Subcutaneous abdominal adipose tissue (tissue), 5 donors: ENCODE results near the gene SNCAIP.
A peak's percentile ranks its signal among the peaks of the same experiment; 100 is the strongest.

Source experiments
- H3K27ac ChIP-seq: one replicate; pipeline ENCODE4 v1.7.0; 2013; ENCODE audit warnings: low read depth, mild to moderate bottlenecking, inconsistent platforms, low read length, moderate library complexity
- H3K27me3 ChIP-seq, 5 donors: one replicate each; pipeline ENCODE4 v1.7.0; 2013; ENCODE audit warnings: low read length in 5 of 5, inconsistent platforms in 1 of 5; ENCODE audit not compliant: control insufficient read depth in 5 of 5, insufficient read depth in 4 of 5
- H3K36me3 ChIP-seq, 5 donors: one replicate each; pipeline ENCODE4 v1.7.0; 2013; ENCODE audit warnings: low read length in 5 of 5; ENCODE audit not compliant: control insufficient read depth in 5 of 5, insufficient read depth in 5 of 5
- H3K4me1 ChIP-seq, 5 donors: one replicate each; pipeline ENCODE4 v1.7.0; 2013; ENCODE audit warnings: low read length in 5 of 5, mild to moderate bottlenecking in 3 of 5, moderate library complexity in 1 of 5; ENCODE audit not compliant: control insufficient read depth in 5 of 5, insufficient read depth in 5 of 5
- H3K4me3 ChIP-seq, 5 donors: one replicate each; pipeline ENCODE4 v1.7.0; 2013; ENCODE audit warnings: low read length in 5 of 5, low read depth in 1 of 5
- H3K9ac ChIP-seq, 5 donors: one replicate each; pipeline ENCODE4 v1.7.0; 2013; ENCODE audit warnings: low read length in 5 of 5, mild to moderate bottlenecking in 4 of 5, moderate library complexity in 3 of 5
- H3K9me3 ChIP-seq, 5 donors: one replicate each; pipeline ENCODE4 v1.7.0; 2013; ENCODE audit warnings: low read length in 5 of 5; ENCODE audit not compliant: control insufficient read depth in 5 of 5
- donor health status: healthy.
- donor health status: healthy.
- donor health status: healthy.
- donor health status: healthy.
- donor health status: healthy.

Gene SNCAIP

GRCh38 chr5:122311961-122312590 is at the start of gene SNCAIP:
Gene SNCAIP (plus strand): TSS chr5:122312237. CDS start chr5:122391135, 78,898 bp downstream.
- H3K27me3 ChIP-seq = peaks cover 0 to 22% (median 13%) of the 10 kb centered on the region in 5 donors

GRCh38 chr5:122263352-122264030 is 48.5 kb upstream of the SNCAIP start:
- Histone ChIP-seq H3K9me3 (peaks cover 0 to under 1% (median 0%) of the 10 kb centered on the region in 5 donors), H3K4me3 (no peak overlapping the region), H3K36me3 (no peaks in the 10 kb centered on the region), H3K27ac (no peak overlapping the region), H3K4me1 (no peaks in the 10 kb centered on the region), H3K9ac (no peak overlapping the region), H3K27me3 (no peaks in the 10 kb centered on the region)

More at GRCh38 chr5:122311961-122312590, at the start of gene SNCAIP:
- Histone ChIP-seq H3K9me3 (no peaks in the 10 kb centered on the region), H3K36me3 (no peaks in the 10 kb centered on the region), H3K4me3 (peak within 1 kb of the TSS; percentile 65 to 78 (median 71)), H3K27ac (peak within 1 kb of the TSS; percentile 12), H3K9ac (peak within 1 kb of the TSS in 4 of 5 donors; percentile 55 to 63 (median 59)), H3K4me1 (peaks cover 0 to 29% (median 28%) of the 10 kb centered on the region in 5 donors)

- no peak overlapping the region for H3K4me3 ChIP-seq
- H3K4me1 ChIP-seq = no peaks in the 10 kb centered on the region
- H3K27me3 ChIP-seq = no peaks in the 10 kb centered on the region
- H3K9ac ChIP-seq = no peak overlapping the region
- no peaks in the 10 kb centered on the region for H3K9me3 ChIP-seq
- H3K27ac ChIP-seq = no peak overlapping the region
- no peaks in the 10 kb centered on the region for H3K36me3 ChIP-seq
Observed at GRCh38 chr5:122264610-122265009, 47.4 kb upstream of the SNCAIP start.

- Histone ChIP-seq H3K27ac (no peak overlapping the region), H3K9me3 (no peaks in the 10 kb centered on the region), H3K27me3 (no peaks in the 10 kb centered on the region), H3K4me3 (no peak overlapping the region), H3K36me3 (no peaks in the 10 kb centered on the region), H3K9ac (no peak overlapping the region), H3K4me1 (no peaks in the 10 kb centered on the region)
Observed at GRCh38 chr5:122267185-122267584, 44.9 kb upstream of the SNCAIP start.

- H3K27ac ChIP-seq = no peak overlapping the region
- H3K27me3 ChIP-seq = no peaks in the 10 kb centered on the region
- H3K9ac ChIP-seq = no peak overlapping the region
- H3K4me3 ChIP-seq = no peak overlapping the region
- H3K36me3 ChIP-seq = no peaks in the 10 kb centered on the region
- no peaks in the 10 kb centered on the region for H3K4me1 ChIP-seq
- no peaks in the 10 kb centered on the region for H3K9me3 ChIP-seq
Observed at GRCh38 chr5:122273696-122274095, 38.3 kb upstream of the SNCAIP start.

- no peak overlapping the region for H3K27ac ChIP-seq
- no peaks in the 10 kb centered on the region for H3K27me3 ChIP-seq
- H3K4me1 ChIP-seq = no peaks in the 10 kb centered on the region
- H3K9ac ChIP-seq = no peak overlapping the region
- H3K36me3 ChIP-seq = no peaks in the 10 kb centered on the region
- no peak overlapping the region for H3K4me3 ChIP-seq
- H3K9me3 ChIP-seq = peaks cover 0 to 18% (median 0%) of the 10 kb centered on the region in 5 donors
Observed at GRCh38 chr5:122283592-122283991, 28.4 kb upstream of the SNCAIP start.

- H3K9me3 ChIP-seq = peaks cover 0 to 11% (median 0%) of the 10 kb centered on the region in 5 donors
- H3K27me3 ChIP-seq = no peaks in the 10 kb centered on the region
- no peak overlapping the region for H3K27ac ChIP-seq
- H3K4me1 ChIP-seq = no peaks in the 10 kb centered on the region
- H3K4me3 ChIP-seq = no peak overlapping the region
- H3K9ac ChIP-seq = no peak overlapping the region
- no peaks in the 10 kb centered on the region for H3K36me3 ChIP-seq
Observed at GRCh38 chr5:122286541-122286940, 25.5 kb upstream of the SNCAIP start.

GRCh38 chr5:122287101-122287500 is 24.9 kb upstream of the SNCAIP start:
- Histone ChIP-seq H3K9me3 (peaks cover 0 to 11% (median 0%) of the 10 kb centered on the region in 5 donors), H3K27me3 (no peaks in the 10 kb centered on the region), H3K9ac (no peak overlapping the region), H3K27ac (no peak overlapping the region), H3K4me3 (no peak overlapping the region), H3K36me3 (no peaks in the 10 kb centered on the region), H3K4me1 (no peaks in the 10 kb centered on the region)

- H3K36me3 ChIP-seq = no peaks in the 10 kb centered on the region
- no peaks in the 10 kb centered on the region for H3K27me3 ChIP-seq
- H3K9ac ChIP-seq = no peak overlapping the region
- no peaks in the 10 kb centered on the region for H3K4me1 ChIP-seq
- no peak overlapping the region for H3K27ac ChIP-seq
- H3K4me3 ChIP-seq = no peak overlapping the region
- H3K9me3 ChIP-seq = no peaks in the 10 kb centered on the region
Observed at GRCh38 chr5:122291000-122291901, 20.8 kb upstream of the SNCAIP start.

GRCh38 chr5:122292332-122292731 is 19.7 kb upstream of the SNCAIP start:
- Histone ChIP-seq H3K36me3 (no peaks in the 10 kb centered on the region), H3K27me3 (no peaks in the 10 kb centered on the region), H3K9ac (no peak overlapping the region), H3K27ac (no peak overlapping the region), H3K9me3 (no peaks in the 10 kb centered on the region), H3K4me1 (no peaks in the 10 kb centered on the region), H3K4me3 (no peak overlapping the region)
